Keratinocyte (primary cell): ENCODE measurements around the gene TWF2. TPM values are rescaled to one million over a fixed set of nuclear protein-coding genes. Genes with fewer than 3 reads are reported as not detected.
A peak's percentile ranks its signal among the peaks of the same experiment; 100 is the strongest.

ENCODE experiments used
- DNase-seq: peaks from one replicate; pipeline ENCODE4 v3.0.0-alpha.2; 2011; ENCODE audit warnings: low read depth, missing footprints, low spot score
- FAIRE-seq: peaks from 2 replicates; lab custom pipeline; 2011; peaks lifted over from hg19 to GRCh38; lab: Jason Lieb, UNC
- H2AFZ ChIP-seq: 2 replicates; pipeline ENCODE4 v1.6.0; 2012; ENCODE audit warnings: low read length, control low read depth, inconsistent platforms; ENCODE audit not compliant: control insufficient read depth
- H3K27ac ChIP-seq: 2 replicates; pipeline ENCODE4 v1.5.1; 2011; ENCODE audit warnings: low read length; ENCODE audit not compliant: control insufficient read depth, insufficient read depth
- H3K27me3 ChIP-seq: 3 replicates; pipeline ENCODE4 v1.6.0; 2011; ENCODE audit warnings: low read length; ENCODE audit not compliant: control insufficient read depth, insufficient read depth; ENCODE audit errors: extremely low read depth
- H3K36me3 ChIP-seq, 2 experiments: 2 replicates in 1 of 2; 3 replicates in 1 of 2; pipeline ENCODE4 v1.5.1; 2011; ENCODE audit warnings: low read length in 2 of 2, mild to moderate bottlenecking in 1 of 2; ENCODE audit not compliant: control insufficient read depth in 2 of 2, insufficient read depth in 2 of 2; ENCODE audit errors: extremely low read depth in 1 of 2
- H3K4me1 ChIP-seq: 3 replicates; pipeline ENCODE4 v1.5.1; 2011; ENCODE audit warnings: low read length; ENCODE audit not compliant: control insufficient read depth, insufficient read depth; ENCODE audit errors: extremely low read depth
- H3K4me2 ChIP-seq: 3 replicates; pipeline ENCODE4 v1.6.0; 2011; ENCODE audit warnings: low read depth, low read length; ENCODE audit not compliant: control insufficient read depth, insufficient read depth; ENCODE audit errors: extremely low read depth
- H3K4me3 ChIP-seq, 3 experiments: fragments of 200-600 bp in 1 of 3; sonication (generic) in 1 of 3; 2 replicates in 2 of 3; 3 replicates in 1 of 3; pipeline ENCODE4 v1.5.1; 2011 to 2016; ENCODE audit warnings: low read length in 3 of 3, mild to moderate bottlenecking in 3 of 3, control low read depth in 2 of 3, inconsistent platforms in 1 of 3, low read depth in 1 of 3, mixed read lengths in 1 of 3, mixed run types in 1 of 3, moderate library complexity in 1 of 3; ENCODE audit not compliant: control insufficient read depth in 2 of 3, insufficient read depth in 2 of 3; ENCODE audit errors: extremely low read depth in 1 of 3
- H3K79me2 ChIP-seq: 2 replicates; pipeline ENCODE4 v1.6.0; 2012; ENCODE audit warnings: low read length; ENCODE audit not compliant: control insufficient read depth, insufficient read depth
- H3K9ac ChIP-seq: 3 replicates; pipeline ENCODE4 v1.6.0; 2011; ENCODE audit warnings: low read length; ENCODE audit not compliant: control insufficient read depth, insufficient read depth; ENCODE audit errors: extremely low read depth
- H3K9me1 ChIP-seq: 3 replicates; pipeline ENCODE4 v1.6.0; 2011; ENCODE audit warnings: low read length; ENCODE audit not compliant: control insufficient read depth, insufficient read depth; ENCODE audit errors: extremely low read depth
- H3K9me3 ChIP-seq: 2 replicates; pipeline ENCODE4 v1.5.1; 2012; ENCODE audit warnings: low read depth, low read length; ENCODE audit not compliant: control insufficient read depth
- H4K20me1 ChIP-seq: 3 replicates; pipeline ENCODE4 v1.6.0; 2011; ENCODE audit warnings: low read length; ENCODE audit not compliant: control insufficient read depth, insufficient read depth; ENCODE audit errors: extremely low read depth
- EZH2 ChIP-seq: IDR thresholded peaks from one replicate; pipeline ENCODE4 v1.6.1; 2012; ENCODE audit warnings: inconsistent platforms, mild to moderate bottlenecking, low read length, moderate library complexity
- dilution Hi-C: fragments of 300-500 bp; cut with MboI; formaldehyde crosslinking; loops from one replicate; pipeline ENCODE4 v1.7.0; 2020; ENCODE audit warnings: low sequenced_read_pairs; ENCODE audit not compliant: extremely low pct_ligation_motif_present
- polyA plus RNA-seq, 5 experiments: library from polyadenylated mRNA; depleted of rRNA in 3 of 5; stranded (reverse) in 3 of 5; stranded (forward) in 1 of 5; unstranded in 1 of 5; fragments of >200 nt; gene quantifications; 1 replicate in 1 of 5; 2 replicates in 3 of 5; 3 replicates in 1 of 5; pipeline versions ENCODE4 v1.2.1 to v1.2.3, GENCODE V29; 2011 to 2012; ENCODE audit warnings: missing spikeins in 2 of 5, low read depth in 1 of 5, low replicate concordance in 1 of 5
- TF ChIP-seq, protein P1 (sequence below), 3 experiments: IDR thresholded peaks in 1 of 3; conservative IDR thresholded peaks in 1 of 3; optimal IDR thresholded peaks in 1 of 3; 2 replicates in 2 of 3; 3 replicates in 1 of 3; pipeline versions ENCODE3 to v1.5.1; 2011; ENCODE audit warnings: low read length in 3 of 3, mild to moderate bottlenecking in 3 of 3, moderate library complexity in 2 of 3, control low read depth in 1 of 3, inconsistent platforms in 1 of 3; ENCODE audit not compliant: insufficient read depth in 2 of 3; ENCODE audit errors: extremely low read depth in 1 of 3

TWF2 gene
- polyA plus RNA-seq, 1 donor (not counting 4 experiments of a cell fraction or from before 2014, with no cell fraction given) = 70.4 TPM

DNA sequence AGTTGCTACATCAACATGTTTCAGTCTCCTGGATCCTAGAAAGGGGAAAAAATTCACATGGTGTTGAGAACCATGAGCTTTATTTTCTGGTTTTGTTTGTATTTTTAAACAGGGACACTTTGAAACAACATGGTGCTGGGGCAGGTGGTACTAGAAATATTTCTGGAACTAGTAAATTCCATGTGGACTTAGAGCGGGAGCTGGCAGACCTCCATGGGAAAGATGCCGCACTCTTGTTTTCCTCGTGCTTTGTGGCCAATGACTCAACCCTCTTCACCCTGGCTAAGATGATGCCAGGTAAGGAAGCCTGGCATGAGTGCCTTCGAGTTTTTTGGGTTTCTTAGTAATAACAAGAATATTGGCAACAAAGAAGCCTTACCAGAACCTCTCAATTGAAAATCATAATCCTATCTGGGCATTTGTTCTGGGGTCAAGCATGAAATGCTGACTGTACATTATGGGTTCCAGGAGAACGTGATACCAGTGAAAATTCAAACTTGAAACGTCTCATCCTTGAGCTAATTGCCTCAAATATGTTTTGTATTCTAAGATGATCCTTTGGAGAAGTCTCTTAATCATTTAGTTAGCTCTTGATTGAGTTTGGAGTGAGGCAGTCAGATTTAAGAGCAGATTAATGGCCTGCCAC is 33.1 kb downstream of the TWF2 start:
- TF ChIP-seq, protein P1, sequence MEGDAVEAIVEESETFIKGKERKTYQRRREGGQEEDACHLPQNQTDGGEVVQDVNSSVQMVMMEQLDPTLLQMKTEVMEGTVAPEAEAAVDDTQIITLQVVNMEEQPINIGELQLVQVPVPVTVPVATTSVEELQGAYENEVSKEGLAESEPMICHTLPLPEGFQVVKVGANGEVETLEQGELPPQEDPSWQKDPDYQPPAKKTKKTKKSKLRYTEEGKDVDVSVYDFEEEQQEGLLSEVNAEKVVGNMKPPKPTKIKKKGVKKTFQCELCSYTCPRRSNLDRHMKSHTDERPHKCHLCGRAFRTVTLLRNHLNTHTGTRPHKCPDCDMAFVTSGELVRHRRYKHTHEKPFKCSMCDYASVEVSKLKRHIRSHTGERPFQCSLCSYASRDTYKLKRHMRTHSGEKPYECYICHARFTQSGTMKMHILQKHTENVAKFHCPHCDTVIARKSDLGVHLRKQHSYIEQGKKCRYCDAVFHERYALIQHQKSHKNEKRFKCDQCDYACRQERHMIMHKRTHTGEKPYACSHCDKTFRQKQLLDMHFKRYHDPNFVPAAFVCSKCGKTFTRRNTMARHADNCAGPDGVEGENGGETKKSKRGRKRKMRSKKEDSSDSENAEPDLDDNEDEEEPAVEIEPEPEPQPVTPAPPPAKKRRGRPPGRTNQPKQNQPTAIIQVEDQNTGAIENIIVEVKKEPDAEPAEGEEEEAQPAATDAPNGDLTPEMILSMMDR (optimal IDR thresholded peaks at IDR 0.05 in 1 of 3, IDR thresholded peaks at IDR 0.05 in 1 of 3, conservative IDR thresholded peaks at IDR 0.05 in 1 of 3; ENCODE audit: extremely low read depth in 1 of 3, insufficient read depth in 2 of 3, low read length in 3 of 3) = no peak
- no peak for TF ChIP-seq EZH2
- no peak overlapping the region for H3K27ac ChIP-seq
- no peaks in the 10 kb centered on the region for H4K20me1 ChIP-seq
- dilution Hi-C loops = no loop called here
- no peak for FAIRE-seq
- no peaks in the 10 kb centered on the region for H3K27me3 ChIP-seq
- no peak overlapping the region for H3K9ac ChIP-seq
- peaks cover 14% of the 10 kb centered on the region for H3K4me1 ChIP-seq
- H3K36me3 ChIP-seq = peaks cover 41 to 64% of the 10 kb centered on the region in 2 experiments
- H3K4me2 ChIP-seq = no peak overlapping the region
- no peak overlapping the region for H2AFZ ChIP-seq
- DNase-seq = no peak
- H3K9me1 ChIP-seq = no peaks in the 10 kb centered on the region
- H3K79me2 ChIP-seq = peaks cover 3% of the 10 kb centered on the region
- no peaks in the 10 kb centered on the region for H3K9me3 ChIP-seq
- H3K4me3 ChIP-seq = no peak overlapping the region

DNA sequence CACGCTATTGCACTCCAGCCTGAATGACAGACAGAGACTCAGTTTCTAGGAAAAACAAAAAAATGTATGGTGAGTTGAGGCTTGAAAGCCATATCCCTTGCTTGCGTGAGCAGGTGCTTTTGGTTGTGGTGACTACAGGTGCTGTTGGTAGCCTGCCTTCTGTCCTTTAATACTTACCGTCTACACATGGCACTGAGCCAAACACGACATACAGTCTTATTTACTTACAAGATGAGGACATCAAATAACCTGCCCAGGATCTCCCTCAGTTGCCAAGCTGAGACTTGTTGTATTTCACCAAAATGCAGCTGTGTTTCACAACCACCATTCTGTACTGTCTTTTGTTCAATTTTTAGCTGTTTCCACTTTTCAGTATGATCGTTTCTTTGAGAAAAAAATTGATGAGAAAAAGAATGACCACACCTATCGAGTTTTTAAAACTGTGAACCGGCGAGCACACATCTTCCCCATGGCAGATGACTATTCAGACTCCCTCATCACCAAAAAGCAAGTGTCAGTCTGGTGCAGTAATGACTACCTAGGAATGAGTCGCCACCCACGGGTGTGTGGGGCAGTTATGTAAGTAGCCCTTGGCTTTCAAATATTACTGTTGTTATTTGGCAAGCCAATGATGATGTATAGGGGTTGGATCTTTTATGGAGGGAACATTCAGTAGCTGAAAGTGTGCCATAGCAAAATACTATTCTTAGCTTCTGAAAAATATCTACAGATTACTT is 34.5 kb downstream of the TWF2 start:
- no peaks in the 10 kb centered on the region for H4K20me1 ChIP-seq
- no peaks in the 10 kb centered on the region for H3K27me3 ChIP-seq
- FAIRE-seq (peak; percentile 32), DNase-seq (no peak)
- no peak overlapping the region for H3K27ac ChIP-seq
- no peak overlapping the region for H3K4me2 ChIP-seq
- peaks cover 16% of the 10 kb centered on the region for H3K4me1 ChIP-seq
- no peak overlapping the region for H3K4me3 ChIP-seq
- no peaks in the 10 kb centered on the region for H3K9me3 ChIP-seq
- TF ChIP-seq, protein P1 (optimal IDR thresholded peaks at IDR 0.05 in 1 of 3, IDR thresholded peaks at IDR 0.05 in 1 of 3, conservative IDR thresholded peaks at IDR 0.05 in 1 of 3; ENCODE audit: extremely low read depth in 1 of 3, insufficient read depth in 2 of 3, low read length in 3 of 3) = no peak
- peaks cover 3% of the 10 kb centered on the region for H3K79me2 ChIP-seq
- dilution Hi-C loops = no loop called here
- H3K9ac ChIP-seq = no peak overlapping the region
- H3K9me1 ChIP-seq = no peaks in the 10 kb centered on the region
- H3K36me3 ChIP-seq = peaks cover 32 to 56% of the 10 kb centered on the region in 2 experiments
- no peak overlapping the region for H2AFZ ChIP-seq
